Measurements from ENCODE around the gene IRF6. TPM values are rescaled to one million over a fixed set of nuclear protein-coding genes. Genes with fewer than 3 reads are reported as not detected.

Gene IRF6
- total RNA-seq, 4 donors from 2014 or later, result 0.42 to 1.8 (median 1.4) TPM

DNA sequence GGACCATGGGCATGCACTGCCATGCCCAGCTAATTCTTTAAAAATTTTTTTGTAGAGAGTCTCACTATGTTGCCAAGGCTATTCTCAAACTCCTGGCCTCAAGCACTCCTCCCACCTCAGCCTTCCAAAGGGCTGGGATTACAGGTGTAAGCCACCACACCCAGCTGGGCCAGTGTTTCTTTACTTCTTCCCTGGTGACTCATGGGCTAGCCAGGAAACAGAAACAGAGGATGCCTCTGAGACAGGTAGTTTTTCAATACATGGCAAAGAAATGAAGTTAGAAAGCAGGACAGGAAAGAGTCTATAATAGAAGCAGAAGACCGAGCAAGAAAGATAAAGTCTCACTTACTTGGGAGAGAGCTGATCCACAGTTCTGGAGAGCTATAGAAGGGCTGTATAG, 14.0 kb downstream of the IRF6 start:
- DNase-seq (ENCODE audit: low spot score in 2 of 2), result no peak
- TF ChIP-seq POLR2A (IDR thresholded peaks at IDR 0.05), result no peak
- TF ChIP-seq EP300 (IDR thresholded peaks at IDR 0.05), result no peak
- no peak for TF ChIP-seq CTCF (IDR thresholded peaks at IDR 0.05)
- Histone ChIP-seq H3K36me3 (no peaks in the 10 kb centered on the region), H3K9me3 (peaks cover 0 to 6% (median 0%) of the 10 kb centered on the region in 4 donors), H3K27me3 (peaks cover 0 to 17% of the 10 kb centered on the region in 2 donors), H3K27ac (no peak overlapping the region), H3K4me1 (no peaks in the 10 kb centered on the region), H3K4me3 (no peak overlapping the region)
- 81 to 85% methylated on average over 1 of the region's 1 CpG for WGBS, 2 donors

DNA sequence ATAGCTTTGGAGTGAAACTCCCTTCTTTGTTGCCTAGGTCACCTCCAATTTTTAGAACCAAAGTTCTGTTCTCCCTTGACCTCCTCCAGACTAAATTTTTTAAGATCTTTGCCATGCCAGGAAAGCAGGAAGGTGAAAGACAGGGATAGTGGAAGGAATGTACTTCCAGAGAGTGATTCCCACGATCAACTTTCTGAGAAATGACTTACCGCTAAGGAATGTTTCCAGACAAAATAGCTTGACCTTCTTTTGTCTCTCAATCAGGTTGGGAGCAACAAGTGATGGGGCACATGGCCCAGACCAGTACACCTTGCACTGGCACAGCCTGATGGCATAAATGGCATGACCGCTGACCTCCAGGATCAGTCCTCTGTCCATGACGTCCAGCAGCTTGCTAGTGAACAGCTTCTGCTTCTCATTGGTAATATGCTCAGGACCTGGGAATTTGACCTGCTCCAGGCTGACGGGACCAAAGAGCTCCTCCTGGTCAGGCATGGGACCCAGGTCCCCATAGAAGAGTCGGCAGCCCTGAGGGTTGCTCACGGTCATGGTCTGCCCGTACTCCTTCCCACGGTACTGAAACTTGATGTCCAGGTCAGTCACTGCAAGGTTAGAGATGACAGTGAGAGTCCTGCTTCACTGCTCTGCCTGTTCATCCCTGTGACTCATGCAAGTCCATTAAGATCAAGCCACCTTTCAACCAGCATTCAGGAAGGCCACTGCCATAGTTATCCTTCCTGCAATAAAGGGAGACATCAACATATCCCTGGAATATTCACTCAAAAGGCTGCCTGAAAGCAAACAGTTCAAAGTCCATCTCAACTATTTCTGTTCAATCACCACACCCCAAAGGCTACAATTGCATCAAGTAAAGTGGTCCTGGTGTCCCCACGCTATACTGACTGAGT, 15.4 kb downstream of the IRF6 start:
- Histone ChIP-seq H3K27ac (no peak overlapping the region), H3K27me3 (peaks cover 0 to 17% of the 10 kb centered on the region in 2 donors), H3K9me3 (peaks cover 0 to 6% (median 0%) of the 10 kb centered on the region in 4 donors), H3K4me3 (no peak overlapping the region), H3K36me3 (no peaks in the 10 kb centered on the region), H3K4me1 (no peaks in the 10 kb centered on the region)
- 84 to 89% methylated on average over 6 to 10 of the region's 10 CpGs for WGBS, 2 donors
- TF ChIP-seq CTCF (IDR thresholded peaks at IDR 0.05) (no peak), POLR2A (IDR thresholded peaks at IDR 0.05) (no peak)
- DNase-seq (ENCODE audit: low spot score in 2 of 2), result no peak

- H3K36me3 ChIP-seq, result no peaks in the 10 kb centered on the region
- no peak overlapping the region for H3K27ac ChIP-seq
- 89 to 100% methylated on average over 1 of the region's 1 CpG for WGBS, 2 donors
- no peak for DNase-seq (ENCODE audit: low spot score in 2 of 2)
- peaks cover 0 to 5% (median 0%) of the 10 kb centered on the region in 4 donors for H3K4me1 ChIP-seq
- no peak overlapping the region for H3K4me3 ChIP-seq
- H3K9me3 ChIP-seq, result peaks cover 0 to 6% (median 0%) of the 10 kb centered on the region in 4 donors
- no peak for TF ChIP-seq POLR2A (IDR thresholded peaks at IDR 0.05)
- TF ChIP-seq EP300 (IDR thresholded peaks at IDR 0.05), result no peak
- TF ChIP-seq CTCF (IDR thresholded peaks at IDR 0.05), result no peak
- peaks cover 0 to 17% of the 10 kb centered on the region in 2 donors for H3K27me3 ChIP-seq
These were observed 16.7 kb downstream of the IRF6 start for GRCh38 chr1:209789245-209789644.

DNA sequence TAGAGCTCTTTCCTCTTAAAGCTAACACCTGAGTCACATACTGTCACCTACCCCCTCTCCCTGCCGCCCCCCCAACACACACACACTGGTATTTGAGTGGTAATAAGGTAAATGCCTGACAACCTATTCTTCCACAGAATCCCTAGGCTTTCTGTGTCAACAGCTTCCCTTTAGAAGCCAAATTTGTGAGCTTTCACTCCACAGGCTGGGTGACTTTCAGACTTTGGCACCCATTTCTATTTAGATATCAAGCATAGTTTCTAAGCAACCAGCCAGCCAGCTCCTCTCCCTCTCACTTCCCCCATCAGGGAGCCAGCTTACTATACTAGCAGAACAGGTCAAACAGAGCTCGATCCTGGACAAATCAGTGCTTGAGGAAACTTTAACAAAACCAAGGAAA, 18.4 kb downstream of the IRF6 start:
- no peaks in the 10 kb centered on the region for H3K9me3 ChIP-seq
- no peak for DNase-seq (ENCODE audit: low spot score in 2 of 2)
- peaks cover 0 to 6% (median 0%) of the 10 kb centered on the region in 3 donors for H3K36me3 ChIP-seq
- H3K4me1 ChIP-seq, result peaks cover 0 to 17% (median 9%) of the 10 kb centered on the region in 4 donors
- H3K27ac ChIP-seq, result peak overlapping the region in 1 of 4 donors; percentile 6
- no peak overlapping the region for H3K4me3 ChIP-seq
- TF ChIP-seq CTCF (IDR thresholded peaks at IDR 0.05) (no peak), EP300 (IDR thresholded peaks at IDR 0.05) (no peak), POLR2A (IDR thresholded peaks at IDR 0.05) (no peak)
- 62 to 64% methylated on average over 2 of the region's 2 CpGs for WGBS, 2 donors
- peaks cover 0 to 9% of the 10 kb centered on the region in 2 donors for H3K27me3 ChIP-seq

GRCh38 chr1:209786146-209786545, 19.8 kb downstream of the IRF6 start:
- no peaks in the 10 kb centered on the region for H3K27me3 ChIP-seq
- H3K36me3 ChIP-seq, result peaks cover 0 to 15% (median 0%) of the 10 kb centered on the region in 3 donors
- DNase-seq (ENCODE audit: low spot score in 2 of 2), result no peak
- TF ChIP-seq CTCF (IDR thresholded peaks at IDR 0.05) (no peak), EP300 (IDR thresholded peaks at IDR 0.05) (no peak), POLR2A (IDR thresholded peaks at IDR 0.05) (no peak)
- WGBS, 2 donors, result 84% methylated on average over 4 of the region's 4 CpGs
- peaks cover 0 to 17% (median 9%) of the 10 kb centered on the region in 4 donors for H3K4me1 ChIP-seq
- no peak overlapping the region for H3K4me3 ChIP-seq
- no peak overlapping the region for H3K27ac ChIP-seq
- H3K9me3 ChIP-seq, result no peaks in the 10 kb centered on the region

Data from tibial nerve (tissue), 4 donors.